Fibroblast of the conjunctiva (primary cell): ENCODE results near the gene GOT2.
"Not testable (repeated sequence)": the region's sequence is repeated elsewhere in the genome, so short reads cannot be mapped to it uniquely, and the experiment has no call there.

Source experiments
- DNase-seq: peaks from one replicate; pipeline ENCODE4 v3.0.0-alpha.2; 2010; ENCODE audit warnings: low read depth

GOT2 gene

DNA sequence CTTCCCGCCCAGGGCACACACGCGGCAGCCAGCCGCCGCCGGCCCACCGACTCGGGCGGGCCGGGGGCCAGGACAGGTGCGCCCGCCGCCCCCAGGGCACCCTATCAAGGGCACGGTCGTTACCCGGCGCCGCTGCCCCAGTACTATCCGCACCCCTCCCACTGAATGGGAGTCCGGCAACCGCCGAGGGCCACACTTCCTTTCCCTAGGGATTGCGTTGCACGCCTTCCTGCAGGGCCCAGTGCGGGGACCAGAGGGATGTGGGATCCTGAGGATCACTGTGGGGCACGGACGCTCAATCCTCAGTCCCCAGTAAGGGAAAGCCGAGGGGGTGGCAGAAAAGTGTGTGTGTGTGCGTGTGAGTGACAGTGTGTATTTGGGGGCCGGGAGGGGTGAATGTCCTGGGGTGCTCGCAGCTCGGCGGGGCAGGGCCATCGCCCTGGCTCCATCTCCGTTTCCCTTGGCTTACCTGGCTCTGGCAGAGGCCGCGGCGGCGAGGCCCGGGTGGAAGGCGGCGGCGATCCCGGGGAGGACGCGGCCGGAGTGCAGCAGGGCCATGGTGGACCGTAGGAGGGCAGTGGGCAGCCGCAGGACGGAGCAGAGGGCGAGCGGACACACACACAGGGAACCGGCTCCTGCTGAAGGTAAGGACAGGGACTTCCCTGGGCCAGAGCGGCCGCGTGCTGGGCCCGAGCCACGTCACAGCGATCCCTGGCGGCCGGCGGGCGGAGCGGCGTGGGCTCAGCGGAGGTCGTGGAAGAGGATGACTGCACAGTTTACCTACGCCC lies at the start of gene GOT2:
Gene GOT2 (minus strand): TSS at position 646 of the 788 bp plus-strand sequence. CDS start 88 bp downstream, at position 558.
- peak; percentile 67 for DNase-seq

- not testable (repeated sequence) for DNase-seq
Observed at GRCh38 chr16:58779291-58779690, 45.2 kb upstream of the GOT2 start.

- DNase-seq = no peak
Observed at GRCh38 chr16:58773870-58774269, 39.8 kb upstream of the GOT2 start.

DNA sequence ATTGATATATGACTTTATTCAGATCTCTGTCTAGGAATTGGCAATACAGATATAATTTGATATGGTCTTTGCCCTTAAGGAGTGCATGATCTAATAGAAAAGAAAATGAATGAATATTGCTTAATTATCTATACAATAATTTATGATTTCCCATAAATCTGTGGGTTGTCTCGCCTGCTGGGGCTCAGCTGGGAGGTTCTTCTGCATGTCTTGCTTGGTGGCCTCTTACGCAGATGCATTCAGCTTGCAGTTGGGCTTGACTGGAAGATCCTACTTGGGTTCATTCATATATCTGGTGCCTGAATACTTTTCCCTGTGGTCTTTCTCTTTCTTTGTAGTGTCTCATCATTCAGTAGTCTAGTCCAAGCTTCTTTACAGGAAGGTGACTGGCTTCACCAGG lies 34.0 kb upstream of the GOT2 start:
- no peak for DNase-seq

GRCh38 chr16:58767581-58767980 lies 33.5 kb upstream of the GOT2 start:
- DNase-seq = no peak

GRCh38 chr16:58756650-58757332 lies 22.7 kb upstream of the GOT2 start:
- no peak for DNase-seq

DNA sequence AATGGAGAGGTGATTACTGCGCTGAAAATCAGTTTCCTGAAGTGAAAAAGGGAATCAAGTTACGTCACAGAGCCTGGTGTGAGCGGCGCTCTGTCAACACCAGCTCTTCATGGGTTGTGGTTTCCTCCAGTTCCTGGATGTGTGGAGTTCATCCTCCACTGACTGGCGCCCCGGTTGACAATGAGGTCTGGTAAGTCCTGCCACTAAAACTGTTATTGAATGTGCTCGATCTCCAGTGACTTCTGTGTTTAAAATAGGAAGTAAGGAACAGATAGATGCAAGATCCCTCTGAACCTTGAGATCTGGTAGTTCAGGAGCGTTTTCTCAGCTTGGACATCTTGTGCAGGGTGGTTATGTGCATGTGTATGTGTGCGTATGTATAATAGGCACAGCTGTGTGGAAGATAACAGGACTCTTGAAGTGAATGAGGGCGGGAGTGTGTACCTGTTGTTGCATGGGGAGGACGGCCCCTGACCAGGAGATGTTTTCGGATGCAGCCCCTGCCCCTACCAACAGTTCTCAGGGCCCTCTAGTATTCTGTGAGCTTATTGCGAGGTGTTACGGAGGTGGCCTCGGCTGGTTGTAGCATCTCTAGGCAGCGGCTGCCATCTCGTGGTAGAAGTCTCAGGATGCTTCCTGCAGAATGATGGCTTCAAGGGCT lies 22.0 kb upstream of the GOT2 start:
- peak; percentile 50 for DNase-seq

- DNase-seq = no peak
Observed at GRCh38 chr16:58753711-58754134, 19.6 kb upstream of the GOT2 start.

DNA sequence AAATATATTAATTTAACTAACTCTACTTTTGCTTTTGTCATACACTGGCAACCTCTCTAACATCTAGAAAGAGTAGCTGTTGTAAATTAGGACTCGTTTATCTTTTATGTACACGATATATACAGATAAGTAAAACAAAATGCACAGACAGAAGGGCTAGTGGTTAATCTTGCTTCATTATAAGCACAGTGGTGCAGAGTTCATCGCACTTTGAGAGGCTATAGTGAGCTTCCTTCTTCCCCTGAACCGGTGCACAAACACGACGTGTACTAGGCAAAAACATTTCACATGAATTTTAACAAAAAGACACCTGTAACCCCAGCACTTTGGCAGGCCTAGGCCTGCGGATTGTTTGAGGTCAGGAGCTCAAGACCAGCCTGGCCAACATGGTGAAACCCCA lies 10.4 kb upstream of the GOT2 start:
- no peak for DNase-seq

DNA sequence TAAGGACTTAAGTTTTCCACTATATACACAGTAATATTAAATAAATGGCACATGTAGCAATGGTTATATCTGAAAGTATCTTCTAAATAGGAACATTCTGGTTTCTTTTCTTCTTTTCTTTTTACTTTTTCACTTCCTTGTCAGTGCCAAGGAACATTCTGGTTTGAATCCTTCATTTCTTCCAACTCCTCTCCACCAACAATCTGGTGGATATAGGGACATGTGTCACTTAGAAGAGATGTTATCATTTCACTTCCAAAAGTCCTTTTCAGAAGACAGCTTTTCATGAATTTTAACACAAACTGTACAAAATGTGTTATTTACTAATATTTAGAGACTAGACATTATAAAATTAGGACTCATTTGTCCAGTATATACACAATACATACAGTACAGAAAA lies 7.9 kb upstream of the GOT2 start:
- no peak for DNase-seq

GRCh38 chr16:58741166-58741565 lies 7.0 kb upstream of the GOT2 start:
- no peak for DNase-seq

DNA sequence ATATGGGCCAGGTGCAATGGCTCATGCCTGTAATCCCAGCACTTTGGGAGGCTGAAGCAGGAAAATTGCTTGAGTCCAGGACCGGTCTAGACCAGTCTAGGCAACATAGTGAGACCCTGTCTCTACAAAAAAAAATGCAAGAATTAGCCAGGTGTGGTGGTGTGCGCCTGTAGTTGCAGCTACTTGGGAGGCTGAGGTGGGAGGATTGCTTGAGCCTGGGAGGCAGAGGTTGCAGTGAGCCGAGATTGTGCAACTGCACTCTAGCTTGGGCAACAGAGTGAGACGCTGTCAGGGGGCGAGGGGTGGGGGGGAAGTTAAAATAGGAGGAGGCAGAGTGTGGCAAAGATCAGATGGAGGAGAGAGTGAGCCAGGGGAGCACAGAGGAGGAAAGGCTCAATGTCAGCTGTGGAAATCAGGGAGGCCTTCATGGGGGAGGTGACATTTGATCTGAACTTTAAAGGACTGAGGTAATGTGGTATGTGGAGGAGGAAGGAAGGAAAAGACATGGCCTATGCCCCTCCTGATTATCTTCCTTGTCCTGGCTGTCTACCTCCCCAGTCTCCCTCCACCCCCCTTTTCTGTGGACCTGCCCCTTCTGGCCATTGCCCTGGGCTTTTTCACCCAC lies 4.7 kb upstream of the GOT2 start:
- DNase-seq = no peak

- not testable (repeated sequence) for DNase-seq
Observed at GRCh38 chr16:58736341-58736740, 2.2 kb upstream of the GOT2 start.

- no peak for DNase-seq
Observed at GRCh38 chr16:58734459-58734787, 307 bp upstream of the GOT2 start.

DNA sequence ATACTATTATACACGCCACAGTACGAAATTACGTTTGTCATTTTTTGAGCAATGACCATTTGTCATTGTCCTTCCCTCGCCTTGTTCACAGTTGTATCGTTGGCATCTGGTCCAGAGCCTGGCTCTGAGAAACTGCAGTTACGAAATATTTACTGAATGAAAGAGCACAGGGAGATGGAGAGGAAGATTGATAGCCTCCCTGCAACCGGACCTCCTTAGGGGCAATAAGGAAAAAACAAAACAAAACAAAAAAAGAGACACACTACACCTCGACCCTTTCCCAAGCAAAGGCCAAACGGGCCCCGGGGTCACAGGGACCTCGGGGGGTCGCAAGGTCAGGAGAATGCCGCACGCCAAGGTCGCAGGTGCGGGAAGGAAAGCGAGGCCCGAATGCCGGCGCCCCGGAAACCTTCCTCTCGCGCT lies 857 bp downstream of the GOT2 start:
- DNase-seq = no peak

DNA sequence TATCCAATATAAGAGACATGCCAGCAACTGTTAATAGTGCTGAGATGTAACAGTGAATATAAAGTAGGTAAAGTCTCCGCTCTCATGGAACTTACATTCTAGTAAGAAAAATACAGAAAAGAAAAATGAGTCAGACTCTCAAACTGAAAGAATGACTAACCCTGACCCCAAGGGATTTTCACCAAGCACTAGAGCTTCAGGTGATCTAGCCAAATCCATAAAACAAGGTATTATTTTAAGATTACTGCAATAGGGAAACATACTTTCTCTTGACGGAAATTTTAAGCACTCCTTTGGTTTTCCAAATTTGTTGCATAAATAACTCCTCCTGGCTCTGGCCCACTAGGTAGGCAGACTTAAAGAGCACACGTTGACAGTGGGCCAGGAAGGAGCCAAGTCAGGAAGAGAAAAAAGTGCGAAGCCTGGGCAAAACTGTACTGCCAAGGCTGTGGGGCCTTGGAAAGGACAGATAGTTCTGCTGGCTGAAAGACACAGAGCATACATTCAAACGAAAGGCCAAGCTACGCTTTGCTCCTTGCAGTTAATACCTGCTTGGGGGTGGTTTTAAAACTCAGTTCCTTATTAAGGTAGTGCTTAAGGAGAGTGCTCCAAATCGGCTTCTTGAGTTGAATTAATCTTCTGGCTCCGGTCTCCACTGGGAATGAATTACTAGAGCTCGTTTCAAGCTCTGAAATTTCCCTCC lies 1.4 kb downstream of the GOT2 start:
- DNase-seq = peak; percentile 8

GRCh38 chr16:58730724-58731370 lies 3.3 kb downstream of the GOT2 start:
- DNase-seq = no peak

DNA sequence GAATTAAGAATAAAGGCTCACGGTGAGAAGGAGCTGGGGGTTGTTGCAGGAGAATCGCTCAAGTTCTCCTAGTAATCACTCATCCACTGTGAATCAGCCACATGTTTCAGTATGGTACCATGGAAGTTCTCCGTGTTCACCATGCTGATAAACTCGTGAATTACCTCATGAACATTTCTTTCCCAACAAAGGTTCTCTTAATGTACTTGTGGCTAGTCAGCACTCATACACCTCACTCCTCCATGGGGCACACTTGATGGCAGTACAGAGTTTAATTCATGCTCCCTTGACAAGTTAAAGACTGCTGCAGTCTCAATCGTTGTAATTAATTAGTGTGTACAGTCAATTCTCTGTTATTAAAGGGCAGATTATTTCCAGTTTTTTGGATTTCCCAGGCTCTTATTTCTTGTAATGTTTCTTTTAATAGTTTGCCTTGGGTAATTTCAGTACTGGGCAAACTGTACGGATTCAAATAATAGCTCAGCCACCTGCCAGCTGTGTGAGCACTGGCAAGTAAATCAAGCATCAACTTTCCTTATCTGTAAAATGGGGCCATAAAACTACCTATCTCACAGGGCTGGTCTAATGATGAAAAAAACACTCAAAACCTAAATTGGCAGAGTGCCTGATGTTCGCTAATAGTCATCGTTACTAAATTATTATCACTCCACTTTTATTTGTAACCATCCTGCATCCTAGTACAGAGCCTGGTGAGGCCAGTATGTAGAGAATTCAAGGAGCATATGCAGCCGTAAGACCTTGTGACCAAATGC lies 6.1 kb downstream of the GOT2 start:
- DNase-seq = no peak

GRCh38 chr16:58727028-58727781 lies 6.9 kb downstream of the GOT2 start:
- DNase-seq = no peak

GRCh38 chr16:58723109-58723508 lies 11.0 kb downstream of the GOT2 start:
- DNase-seq = no peak
